Activated naive CD8-positive, alpha-beta T cell treated with anti-CD3 and anti-CD28 coated beads, Interleukin-2, amount 50 U/mL, for 16 hours (primary cell): Measurements from ENCODE around the gene NAA10.
"Not testable (repeated sequence)": the region's sequence is repeated elsewhere in the genome, so short reads cannot be mapped to it uniquely, and the experiment has no call there.

Source experiments
- DNase-seq: peaks from one replicate; pipeline ENCODE4 v3.0.0-alpha.2; 2020; ENCODE audit warnings: low read depth, low spot score

NAA10 gene

DNA sequence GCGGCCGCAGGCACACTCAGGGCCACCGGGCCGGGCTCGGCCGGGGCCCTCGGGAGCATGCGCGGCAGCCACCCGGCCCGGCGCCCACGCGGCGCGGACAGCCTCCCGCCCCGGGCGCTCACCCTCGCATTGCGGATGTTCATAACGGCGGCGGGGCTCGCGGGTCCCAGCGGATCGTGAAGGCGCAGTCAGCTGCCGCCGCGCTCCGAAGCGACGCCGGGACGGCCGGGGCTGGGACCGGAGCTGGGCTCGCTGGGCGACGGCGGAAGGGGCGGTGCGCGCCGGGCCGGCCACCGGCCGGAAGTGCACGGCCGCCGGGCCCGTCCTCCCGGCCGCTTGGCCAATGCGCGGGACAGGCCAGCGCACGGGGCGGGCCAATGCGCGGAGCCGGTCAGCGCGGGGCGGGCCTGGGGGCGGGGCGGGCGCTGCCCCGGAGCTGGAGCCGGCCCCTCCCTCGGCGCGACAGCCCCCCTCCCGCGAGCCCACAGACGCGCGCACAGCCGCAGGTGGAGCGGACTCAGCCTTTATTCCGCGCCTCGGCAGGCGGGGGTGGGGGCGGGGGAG lies at the start of gene NAA10:
NAA10 (minus strand) TSS at position 276 of the 564 bp plus-strand sequence; CDS start at position 143, 133 bp downstream.
- no peak for DNase-seq

DNA sequence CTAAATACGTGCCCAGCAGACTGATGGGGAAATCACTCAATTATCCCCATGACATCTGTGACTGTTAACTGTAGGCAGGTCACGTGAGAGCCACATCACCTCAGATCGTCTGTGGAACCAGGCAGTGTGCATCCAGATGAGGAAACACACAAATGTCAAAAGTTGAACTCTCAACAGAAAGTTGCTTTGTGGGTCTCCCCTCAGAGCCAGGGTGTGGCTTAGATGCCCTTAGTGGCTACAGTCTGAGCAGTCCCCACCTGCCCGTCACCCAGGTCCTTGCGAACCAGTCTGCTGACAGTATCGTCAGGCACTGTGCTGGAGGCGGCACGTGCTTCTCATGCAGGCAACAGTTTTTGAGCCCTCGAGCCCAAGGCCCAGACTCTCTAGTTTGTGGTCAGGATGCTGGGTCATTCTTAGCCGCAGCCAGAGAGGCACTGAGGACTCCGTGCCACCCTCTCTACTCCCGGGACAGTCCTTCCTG lies 48.5 kb upstream of the NAA10 start:
- DNase-seq: no peak

DNA sequence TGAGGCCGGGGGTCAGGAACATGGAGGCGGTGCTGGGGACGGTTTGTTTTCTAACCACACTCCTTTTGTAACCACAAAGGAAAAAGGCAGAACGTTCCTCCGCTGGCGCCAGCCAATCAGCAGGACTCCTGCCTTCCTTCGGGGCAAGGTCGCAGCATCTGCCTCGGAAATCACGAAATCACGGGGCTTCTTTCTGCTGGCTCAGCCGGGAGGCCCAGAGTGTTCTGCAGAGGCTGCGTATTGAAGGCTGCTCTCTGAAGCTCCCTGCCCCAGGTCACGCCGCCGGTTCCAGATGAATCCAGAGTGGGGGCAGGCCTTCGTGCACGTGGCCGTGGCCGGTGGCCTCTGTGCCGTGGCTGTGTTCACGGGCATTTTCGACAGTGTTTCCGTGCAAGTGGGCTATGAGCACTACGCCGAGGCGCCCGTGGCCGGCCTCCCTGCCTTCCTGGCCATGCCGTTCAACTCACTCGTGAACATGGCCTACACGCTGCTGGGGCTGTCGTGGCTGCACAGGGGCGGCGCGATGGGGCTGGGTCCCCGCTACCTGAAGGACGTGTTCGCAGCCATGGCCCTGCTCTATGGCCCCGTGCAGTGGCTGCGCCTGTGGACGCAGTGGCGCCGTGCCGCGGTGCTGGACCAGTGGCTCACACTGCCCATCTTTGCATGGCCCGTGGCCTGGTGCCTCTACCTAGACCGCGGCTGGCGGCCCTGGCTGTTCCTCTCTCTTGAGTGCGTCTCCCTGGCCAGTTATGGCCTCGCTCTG lies 47.1 kb upstream of the NAA10 start:
- no peak for DNase-seq

DNA sequence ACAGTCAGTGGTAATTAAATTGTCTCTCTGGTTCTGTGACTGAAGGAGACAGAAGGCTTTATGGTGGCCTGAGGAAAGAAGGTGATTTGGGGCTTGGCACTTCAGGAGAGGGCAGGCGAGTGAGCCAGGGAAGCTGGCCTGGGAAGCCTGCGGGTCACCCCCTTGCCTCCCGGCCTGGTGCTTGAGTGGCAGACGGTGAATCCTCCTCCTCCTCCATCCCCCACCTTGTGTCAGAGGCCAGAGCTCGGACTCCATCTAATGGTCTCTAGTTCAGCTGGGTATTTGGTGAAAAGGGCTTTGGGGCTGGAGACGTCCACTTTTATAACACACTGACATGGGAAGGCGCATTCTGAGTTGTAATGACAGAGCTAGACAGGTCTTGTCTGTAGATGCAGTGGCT lies 46.4 kb upstream of the NAA10 start:
- DNase-seq: no peak

DNA sequence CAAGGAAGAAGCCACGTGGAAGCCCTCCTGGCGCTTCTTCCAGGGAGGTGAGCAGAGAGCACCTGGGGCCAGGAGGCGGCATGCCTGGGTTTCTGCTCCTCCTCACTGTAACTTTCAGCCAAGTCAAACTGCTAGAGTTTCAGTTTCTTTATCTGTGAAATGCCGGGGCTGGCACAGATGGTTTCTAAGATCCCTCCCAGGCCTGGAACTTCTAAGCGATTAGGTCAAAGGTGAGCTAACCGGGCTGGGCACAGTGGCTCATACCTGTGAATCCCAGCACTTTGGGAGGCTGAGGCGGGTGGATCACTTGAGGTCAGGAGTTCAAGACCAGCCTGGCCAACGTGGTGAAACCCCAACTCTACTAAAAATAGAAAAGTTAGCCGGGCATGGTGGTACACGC lies 45.6 kb upstream of the NAA10 start:
- not testable (repeated sequence) for DNase-seq

DNA sequence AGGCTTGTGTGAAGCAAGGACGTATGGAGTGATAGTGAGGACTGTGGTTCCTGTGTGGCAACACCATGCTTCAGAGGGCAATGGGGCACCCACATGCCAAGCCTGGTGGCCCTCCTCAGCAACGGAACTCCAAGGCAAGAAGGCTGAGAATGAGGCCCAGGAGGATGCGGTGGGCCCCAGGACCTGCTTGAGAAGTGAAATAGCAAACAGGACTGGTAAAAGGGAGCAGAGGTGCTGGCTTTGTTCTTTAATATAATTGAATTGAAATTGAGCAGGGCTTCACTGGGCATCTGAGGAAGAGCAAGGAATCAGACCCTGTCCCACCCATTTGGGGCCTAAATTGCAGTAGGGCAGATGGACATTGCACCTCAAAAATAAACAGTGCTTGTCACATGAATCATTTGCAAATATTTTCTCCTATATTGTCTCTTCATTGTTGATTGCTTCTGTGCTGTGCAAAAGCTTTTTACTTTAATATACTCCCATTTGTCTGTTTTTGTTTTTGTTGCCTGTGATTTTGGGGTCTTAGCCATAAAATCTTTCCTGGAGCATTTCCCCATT lies 40.0 kb upstream of the NAA10 start:
- no peak for DNase-seq

DNA sequence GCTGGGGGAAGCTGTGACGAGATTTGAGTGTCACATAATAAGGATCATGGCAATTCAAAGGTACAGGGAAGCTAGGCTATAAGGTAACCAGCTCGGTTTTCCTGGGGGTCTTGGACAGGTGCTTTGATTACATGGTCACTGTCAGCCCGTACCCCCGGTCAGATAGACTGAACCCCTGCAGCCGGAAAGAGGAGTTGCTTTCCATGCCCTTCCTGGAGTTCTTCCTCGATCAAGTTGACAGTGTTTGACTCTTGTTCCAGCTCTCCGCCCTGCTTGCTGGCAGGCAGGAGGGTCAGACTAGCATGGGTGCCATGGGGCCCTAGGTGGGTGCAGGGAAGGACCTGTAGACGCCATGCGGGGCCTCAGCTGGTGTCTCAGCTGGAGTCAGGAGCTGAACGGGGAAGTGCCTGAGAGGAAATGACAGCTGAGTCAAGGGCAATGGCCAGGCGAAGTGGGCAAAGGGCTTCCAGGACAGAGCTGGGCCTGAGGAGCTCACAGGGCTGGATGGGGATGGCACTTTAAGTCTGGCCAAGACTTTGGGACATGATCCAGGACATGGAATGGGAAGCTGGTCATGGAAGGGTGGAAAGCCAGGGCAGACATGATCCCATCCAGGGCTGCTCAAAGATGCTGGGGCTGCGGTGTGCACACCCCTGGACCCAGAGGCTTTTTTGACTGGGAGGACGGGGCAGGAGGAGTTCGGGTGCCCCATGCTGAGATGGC lies 39.3 kb upstream of the NAA10 start:
- no peak for DNase-seq

DNA sequence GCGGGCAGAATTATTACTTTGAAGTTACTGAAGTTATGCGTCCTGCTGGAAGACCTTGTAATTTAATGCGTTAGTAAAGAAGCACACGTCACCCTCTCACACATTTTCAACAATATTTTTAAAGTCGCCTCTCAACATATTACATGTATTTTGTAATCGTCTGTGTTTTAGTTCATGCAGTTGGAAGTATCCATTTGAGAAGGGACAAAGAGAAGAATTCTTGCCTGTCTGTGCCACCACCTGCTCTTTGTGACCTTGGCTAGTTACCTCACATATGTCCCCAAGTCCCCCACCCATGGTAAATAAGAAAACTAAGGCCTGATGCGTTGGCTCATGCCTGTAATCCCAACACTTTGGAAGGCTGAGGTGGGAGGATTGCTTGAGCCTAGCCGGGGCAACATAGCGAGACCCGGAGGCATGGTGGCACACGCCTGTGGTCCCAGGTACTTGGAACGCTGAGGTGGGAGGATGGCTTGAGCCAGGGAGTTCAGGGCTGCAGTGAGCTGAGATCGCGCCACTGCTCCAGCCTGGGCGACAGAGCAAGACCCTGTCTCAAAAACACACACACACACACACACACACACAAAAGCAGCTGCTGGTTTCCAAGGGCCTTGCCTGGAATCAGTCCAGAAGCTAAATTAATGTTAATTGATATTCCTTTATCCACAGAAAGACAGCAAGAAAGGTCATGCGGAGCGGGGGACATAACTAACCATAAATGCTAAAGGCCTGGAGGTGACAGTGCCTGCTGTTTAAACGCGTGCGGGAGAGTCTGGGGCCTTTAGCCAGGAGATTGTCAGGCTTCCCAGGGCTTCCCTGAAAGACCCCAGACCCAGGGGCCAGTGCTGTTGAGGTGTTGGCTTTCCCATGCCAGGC lies 38.5 kb upstream of the NAA10 start:
- no peak for DNase-seq

DNA sequence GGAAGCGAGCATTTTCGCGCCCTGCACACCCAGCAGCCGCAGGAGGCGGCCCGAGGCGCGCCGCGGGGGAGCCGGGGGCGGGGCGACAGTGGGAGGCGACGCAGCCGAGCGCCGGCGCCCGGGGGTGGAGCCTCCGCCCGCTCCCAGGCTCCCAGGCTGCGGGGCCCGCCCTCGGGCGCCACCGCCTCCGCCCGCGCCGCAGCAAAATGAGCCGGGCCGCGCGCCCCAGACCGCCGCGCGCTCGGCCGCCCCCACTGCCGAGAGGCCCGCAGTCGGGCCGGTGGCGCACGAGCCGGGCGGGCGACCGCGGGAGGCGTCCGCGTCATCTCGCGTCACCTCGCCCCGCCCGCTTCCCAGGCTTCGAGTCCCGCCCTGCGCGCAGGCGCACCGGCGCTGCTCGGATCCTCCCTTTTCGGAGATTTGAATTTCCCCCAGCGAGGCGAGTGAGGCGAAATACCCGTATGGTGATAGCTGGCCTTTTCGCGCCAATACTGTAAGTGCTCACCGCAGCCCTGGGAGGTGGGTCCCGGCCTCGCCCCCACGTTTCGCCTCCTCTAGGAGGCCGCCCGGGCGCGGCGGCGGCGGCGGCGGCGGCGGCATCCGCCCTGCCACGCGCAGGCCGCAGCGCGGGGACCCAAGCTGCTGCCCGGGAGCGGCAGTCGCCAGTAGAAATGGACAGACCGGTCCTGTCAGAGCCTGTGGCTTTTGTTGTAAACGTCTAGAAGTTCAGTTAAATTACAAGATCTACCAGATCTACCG lies 37.7 kb upstream of the NAA10 start, which contains the start of gene TMEM187:
TMEM187 (plus strand) TSS at position 387 of the 759 bp plus-strand sequence. CDS start 9,309 bp downstream, outside the sequence.
- DNase-seq: peak; percentile 66

DNA sequence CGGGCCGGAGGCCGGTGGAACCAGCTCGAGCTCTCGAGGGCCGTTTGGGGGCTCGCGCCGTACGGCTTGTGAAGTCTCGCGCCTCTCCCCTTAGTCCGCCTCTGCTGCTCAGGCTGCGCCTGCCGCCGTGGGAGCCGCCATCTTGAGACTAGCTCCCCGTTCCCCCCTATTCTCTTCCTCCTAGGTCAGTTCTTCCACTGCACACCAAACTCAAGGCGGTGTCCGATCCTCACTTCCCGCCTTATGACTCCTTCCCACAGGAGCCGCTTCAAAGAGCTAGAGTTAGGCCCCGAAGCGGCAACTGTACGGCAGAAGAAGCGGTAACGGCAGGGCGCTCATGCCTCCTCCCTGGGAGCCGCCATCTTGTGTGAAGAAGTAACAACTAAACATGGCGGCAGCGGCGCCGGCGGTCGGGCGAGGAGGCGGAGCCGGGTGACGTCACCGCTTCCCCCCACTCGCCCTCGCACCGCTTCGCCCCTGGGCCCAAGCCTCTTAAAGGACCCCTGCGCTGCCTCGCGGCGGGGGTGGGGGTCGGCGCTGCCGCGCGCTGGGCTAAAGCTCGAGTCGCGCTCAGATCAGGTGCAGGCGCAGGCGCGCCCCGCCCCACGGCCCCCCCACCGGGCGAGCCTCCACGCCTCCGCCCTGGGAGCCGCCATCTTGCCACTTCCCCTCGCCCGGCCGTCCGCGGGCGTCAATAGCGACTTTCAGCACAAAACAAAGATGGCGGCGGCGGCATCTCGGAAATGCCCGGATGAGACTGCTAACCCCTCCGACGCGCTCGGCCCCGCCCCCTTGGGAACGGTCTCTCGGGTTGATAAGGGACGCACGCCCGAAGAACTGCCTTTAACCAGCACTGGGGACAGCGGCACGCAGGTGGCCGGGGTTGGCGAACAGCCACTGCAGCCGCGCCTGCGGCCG lies 36.9 kb upstream of the NAA10 start, which contains the start of gene HCFC1:
HCFC1 (minus strand) TSS at position 369 of the 918 bp plus-strand sequence. CDS start 978 bp downstream, outside the sequence.
- peak; percentile 69 for DNase-seq

DNA sequence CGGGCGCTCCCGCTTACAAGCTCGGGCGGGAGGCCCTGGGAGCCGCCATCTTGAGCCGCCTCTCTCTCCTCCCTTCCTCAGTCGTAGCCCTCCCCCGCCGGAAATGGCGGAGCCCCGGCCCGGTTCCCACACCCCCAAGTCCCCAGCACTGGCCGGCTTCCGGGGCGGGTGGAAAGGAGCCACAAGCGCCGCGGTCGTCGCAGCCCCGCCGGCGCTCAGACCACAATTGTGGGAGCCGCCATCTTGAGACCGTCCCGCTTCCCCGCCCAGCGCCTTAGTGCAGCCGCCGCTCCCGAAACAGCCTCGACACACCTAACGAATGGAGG lies 36.2 kb upstream of the NAA10 start:
- DNase-seq: peak; percentile 55

DNA sequence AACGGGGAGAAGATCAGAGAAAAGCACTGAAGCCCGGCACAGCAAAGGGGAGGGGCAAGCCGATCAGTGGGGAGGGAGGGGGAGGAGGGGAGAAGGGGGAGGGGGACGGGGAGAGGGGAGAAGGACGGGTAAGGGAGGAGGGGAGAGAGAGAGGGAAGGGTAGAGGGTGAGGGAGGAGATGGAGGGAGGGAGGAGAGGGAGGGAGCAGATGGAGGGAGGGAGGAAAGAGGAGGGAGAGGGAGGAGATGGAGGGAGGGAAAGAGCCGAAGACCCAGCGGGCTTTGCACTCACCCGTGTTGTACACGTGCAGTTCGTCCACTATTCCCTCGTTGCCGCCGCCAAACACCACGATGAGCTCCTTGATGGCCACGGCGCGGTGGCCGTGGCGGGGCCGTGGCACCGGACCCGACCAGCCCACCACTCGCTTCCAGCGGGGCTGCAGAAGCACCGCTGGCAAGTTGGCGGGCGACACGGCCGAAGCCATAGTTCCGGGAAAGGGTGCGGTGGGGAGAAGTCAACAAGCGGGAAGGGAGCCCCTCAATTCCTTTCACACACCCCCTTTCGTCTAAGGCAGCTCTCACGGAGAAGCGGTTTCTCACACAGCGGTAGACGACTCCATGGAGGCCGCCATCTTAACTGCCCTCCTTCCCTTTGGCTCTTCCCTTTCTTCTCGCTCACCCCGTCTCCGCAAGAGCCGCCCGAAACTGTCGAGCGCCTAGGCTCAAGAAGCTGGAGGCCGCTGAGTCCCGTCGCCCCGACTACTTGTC lies 35.7 kb upstream of the NAA10 start:
- no peak for DNase-seq

DNA sequence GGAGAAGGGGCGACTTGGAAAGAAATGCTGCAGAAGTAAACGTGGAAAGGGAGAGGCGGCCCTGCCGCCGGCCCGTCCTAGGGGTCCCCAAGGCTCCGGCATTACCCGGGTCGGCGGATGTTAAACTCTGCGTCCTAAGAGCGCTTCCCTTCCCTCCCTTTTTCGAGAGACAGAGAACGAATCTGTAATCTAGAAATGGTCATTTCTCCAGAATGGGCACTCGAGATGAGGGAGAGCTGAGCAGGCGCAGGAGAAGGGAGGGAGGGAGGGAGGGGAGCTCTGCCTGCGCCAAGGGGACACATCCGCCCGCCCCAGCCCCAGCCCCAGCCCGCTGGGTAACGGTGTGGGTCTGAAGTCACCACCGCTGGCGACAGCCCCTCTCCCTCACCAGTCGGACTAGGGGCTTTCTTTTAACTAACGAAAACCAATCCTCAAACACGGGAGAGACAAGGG lies 35.1 kb upstream of the NAA10 start:
- no peak for DNase-seq

DNA sequence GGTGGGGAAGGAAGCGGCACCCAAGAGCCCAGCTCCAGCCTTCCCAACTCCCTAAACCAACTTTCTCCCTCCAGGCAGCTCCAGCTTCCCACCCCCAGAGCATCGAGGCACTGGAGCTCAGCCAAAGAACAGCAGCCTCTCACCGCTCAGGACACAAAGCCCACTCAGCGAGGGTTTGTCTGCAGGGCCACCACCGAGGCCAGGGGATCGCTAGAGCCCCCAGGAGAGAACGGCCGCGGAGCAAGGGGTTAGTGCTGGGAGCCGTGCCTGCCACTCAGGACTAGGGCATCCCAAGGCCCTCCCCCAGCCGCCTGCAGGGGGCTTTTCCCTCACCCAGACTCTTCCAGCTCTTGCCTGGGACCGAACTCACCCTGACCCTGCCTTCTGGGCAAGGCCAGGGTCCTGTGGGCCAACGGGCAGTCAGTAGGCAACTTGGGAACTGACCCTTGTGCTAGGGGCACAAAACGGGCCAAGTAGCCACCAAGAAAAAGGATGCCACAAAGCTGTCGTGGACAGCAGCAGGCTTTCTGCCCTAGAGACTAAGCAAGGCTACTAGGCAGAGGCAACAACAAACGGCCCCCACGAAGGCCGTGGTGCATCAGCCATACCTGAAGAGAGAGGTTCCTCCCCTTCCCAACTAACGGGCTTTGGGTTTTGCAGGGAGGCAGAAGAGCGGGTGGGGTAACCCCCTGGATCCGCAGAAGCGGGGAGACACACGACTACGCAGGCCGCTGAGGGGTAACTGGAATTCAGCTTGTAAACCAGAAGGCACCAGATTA lies 34.5 kb upstream of the NAA10 start:
- DNase-seq: no peak

DNA sequence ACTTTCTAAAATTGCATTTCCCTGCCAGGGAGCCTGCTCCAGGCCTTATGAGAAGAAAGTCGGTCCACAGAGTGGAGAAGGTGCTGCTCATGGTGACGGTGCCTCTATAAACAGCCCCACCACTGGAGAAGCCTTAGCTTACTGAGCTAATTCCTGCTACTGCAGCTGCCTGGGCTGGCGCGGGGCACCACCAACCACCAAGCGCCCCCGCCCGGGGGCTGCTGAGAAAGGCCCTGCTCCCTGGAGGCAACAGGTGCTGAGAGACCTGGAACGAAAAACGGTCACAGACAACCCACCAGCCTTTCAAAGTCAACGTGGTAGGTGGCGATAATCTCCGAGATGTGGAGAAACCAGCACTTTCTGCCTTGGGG lies 33.9 kb upstream of the NAA10 start:
- no peak for DNase-seq

DNA sequence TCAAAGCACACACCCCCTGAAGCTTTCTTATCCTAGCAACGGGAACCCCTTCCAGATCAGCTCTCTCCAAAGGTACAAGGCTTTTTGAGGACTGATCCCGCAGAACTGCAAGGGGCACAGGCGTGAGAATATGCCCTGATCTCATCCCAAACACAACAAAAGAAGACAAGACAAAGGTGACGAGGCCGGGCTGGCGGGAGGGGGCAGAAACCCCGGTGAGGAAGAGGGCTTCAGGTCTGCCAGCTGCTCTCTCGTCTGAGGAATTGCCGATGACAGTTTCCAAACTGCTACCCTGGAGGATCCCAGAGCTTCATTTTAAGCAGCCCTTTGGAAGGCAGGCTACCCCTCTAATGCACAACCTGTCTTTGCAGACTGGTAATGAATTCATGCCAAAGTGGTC lies 33.4 kb upstream of the NAA10 start:
- DNase-seq: no peak

DNA sequence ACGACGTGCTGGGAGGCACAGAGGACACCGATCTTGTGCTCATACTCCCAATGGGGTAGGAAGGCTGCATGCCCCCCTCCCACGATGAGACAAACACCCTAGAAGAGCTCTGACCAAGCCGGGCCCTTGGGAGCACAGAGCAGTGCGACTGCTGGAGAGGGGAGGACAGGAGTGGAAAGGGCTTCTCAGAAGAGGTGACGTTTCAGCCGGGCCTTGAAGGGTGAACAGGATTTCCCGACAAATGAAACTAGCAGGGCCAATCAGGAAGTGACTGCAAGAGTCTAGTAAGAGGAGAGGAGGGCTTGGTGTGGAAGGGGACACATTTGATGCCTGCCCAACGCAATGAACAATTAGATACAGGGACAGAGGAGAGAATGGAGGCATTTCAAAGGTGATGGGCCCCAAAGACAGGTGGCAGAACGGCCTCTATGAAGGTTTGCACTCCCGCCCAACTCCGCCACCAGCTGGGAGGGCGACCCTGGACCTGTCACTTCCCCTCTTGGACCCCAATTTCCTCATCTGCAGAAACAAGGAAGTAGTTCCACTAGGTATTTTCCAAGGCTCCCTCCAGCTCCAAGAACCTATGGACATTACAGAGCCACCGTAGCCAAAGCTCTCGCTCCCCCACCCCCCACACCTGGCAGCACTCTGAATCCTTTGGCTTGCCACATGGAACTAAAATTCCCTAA lies 32.8 kb upstream of the NAA10 start:
- DNase-seq: no peak
